SK-MEL-5 (cell line): ENCODE data around the gene LRRC56. TPM values are rescaled to one million over a fixed set of nuclear protein-coding genes. Genes with fewer than 3 reads are reported as not detected.

ENCODE experiments used
- DNase-seq: peaks from one replicate; pipeline ENCODE4 v3.0.0-alpha.2; 2016; ENCODE audit warnings: low read depth, low spot score
- in situ Hi-C: cut with HindIII; loops from 2 replicates; pipeline ENCODE4 v1.10.0; 2016; ENCODE audit warnings: low sequenced_read_pairs, high pct_unique_total_duplicates, low pct_unique_long_range_greater_than_20kb
- total RNA-seq: library from RNA; depleted of rRNA; stranded (reverse); fragments of >200 nt; shearing (Covaris generic); gene quantifications from 2 replicates; pipeline ENCODE4 v1.2.3, GENCODE V29; 2014

Gene LRRC56
- total RNA-seq, 1 experiment from 2014 or later = 0.13 TPM

DNA sequence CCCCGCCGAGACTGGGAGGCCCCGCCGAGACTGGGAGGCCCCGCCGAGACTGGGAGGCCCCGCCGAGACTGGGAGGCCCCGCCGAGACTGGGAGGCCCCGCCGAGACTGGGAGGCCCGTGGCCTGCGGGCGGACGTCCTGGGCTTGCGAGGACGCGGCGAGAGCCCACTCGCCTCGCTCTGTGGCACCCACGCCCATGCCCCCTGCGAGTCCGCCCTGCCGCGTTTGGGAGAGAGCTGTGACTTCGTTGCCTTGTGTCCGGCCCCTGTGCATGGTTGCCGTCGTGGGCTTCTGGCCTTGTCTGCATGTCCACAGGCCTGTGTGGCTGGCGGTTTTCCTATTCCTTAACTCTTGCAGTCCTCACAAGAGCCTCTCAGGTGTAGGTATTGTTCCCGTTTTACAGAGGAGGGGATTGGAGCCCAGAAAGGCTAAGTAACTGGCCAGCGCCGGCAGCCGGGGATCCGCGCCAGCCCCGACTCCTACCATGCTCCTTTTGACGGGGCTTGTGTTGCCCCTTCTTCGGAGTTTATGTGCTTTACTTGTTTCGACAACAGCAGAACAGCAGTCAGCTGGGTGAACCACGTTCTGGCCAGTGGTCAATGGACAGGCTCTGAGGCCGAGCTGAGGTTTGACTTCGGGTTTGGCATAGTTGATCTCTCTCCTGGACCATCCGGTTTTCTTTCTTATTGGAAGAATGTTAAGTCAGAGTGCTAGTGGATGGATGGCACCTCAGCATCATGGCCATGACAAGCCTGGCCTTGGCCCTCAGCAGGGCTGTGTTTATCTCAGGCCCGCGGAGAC lies 39.7 kb downstream of the LRRC56 start:
- in situ Hi-C loops = no loop called here
- no peak for DNase-seq

GRCh38 chr11:577611-577894 lies 40.2 kb downstream of the LRRC56 start:
- DNase-seq = no peak
- in situ Hi-C loops = no loop called here

DNA sequence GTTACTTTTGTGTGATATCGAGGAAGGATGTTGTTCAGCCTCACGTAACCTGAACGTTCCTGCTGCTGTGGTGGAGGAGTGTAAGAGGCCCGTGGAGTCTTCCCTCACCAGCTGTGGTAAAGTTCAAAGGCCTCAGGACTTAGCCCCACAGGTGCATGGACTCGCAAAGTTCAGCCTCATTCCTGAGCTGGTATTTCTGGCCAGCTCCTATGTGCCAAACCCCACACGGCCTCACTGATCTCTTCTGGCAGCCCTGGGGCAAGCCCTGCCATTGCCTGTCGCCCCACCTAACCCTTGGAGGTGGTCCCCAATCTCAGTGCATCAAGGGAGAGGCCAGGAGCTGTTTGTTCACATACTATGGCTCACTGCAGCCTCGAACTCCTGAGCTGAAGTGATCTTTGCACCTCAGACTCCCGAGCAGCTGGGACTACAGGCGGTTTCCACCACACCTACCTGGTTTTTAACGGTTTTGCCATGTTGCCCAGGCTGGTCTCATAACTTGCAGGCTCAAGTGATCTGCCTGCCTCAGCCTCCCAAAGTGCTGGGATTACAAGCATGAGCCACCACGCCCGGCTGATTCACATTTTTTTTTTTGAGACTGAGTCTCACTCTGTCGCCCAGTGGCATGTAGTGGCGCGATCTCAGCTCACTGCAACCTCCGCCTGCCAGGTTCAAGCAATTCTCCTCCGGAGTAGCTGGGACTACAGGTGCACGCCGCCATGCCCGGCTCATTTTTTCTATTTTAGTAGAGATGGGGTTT lies 41.1 kb downstream of the LRRC56 start:
- no peak for DNase-seq
- in situ Hi-C loops = no loop called here

DNA sequence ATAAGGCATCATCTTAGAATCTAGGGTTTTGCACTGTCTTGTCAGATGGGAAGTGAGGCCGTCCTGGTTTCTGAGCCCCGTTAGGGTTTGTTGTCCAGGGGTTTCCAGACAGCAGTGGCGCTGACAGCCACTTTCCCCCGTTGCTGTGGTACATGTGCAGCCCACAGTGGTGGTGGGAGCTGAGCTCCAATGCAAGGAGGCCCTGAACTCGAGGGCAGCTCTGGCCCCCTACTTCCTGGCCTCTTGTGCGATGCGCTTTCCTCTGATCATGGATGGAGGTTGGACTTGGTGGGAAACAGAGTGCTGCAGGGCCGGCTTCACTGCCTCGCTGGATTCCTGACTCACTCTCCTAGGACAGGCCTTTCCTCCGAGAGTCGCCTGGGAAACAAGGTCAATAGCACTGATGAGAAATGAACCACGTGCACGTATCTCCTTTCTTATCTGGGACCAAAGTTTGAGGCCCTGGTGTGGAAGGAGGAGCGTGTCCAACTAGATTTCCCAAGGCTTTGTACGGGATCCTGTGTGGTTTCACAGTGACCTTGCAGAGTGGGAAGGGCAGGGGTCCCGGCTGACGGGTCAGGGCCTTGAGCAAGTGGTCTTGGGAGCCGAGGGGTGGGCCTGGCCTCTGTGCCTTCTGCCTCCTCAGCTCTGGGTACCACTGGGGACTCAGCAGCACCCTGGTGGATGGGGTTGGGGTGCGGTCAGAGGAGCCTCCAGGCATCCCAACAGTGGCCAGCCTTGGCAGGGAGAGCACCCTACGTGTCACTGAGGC lies 42.7 kb downstream of the LRRC56 start:
- DNase-seq = no peak
- in situ Hi-C loops = no loop called here

DNA sequence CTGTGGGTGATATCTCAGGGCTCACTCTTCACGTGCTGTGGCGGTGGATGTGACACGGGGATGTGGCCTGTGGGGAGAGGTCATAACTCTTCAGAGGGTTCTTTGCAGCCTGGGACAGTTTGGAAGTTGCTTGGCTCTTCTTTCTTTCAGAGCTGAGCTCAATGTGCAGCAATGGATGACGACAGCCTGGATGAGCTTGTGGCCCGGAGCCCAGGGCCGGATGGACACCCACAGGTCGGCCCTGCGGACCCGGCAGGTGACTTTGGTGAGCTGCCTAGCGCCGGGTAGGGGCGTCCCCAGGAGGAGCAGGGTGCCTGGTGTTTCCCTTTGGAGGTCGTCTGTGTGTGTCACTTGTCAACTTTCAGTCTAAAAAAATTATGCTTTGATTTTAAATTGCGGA lies 44.0 kb downstream of the LRRC56 start:
- DNase-seq = no peak
- in situ Hi-C loops = no loop called here

DNA sequence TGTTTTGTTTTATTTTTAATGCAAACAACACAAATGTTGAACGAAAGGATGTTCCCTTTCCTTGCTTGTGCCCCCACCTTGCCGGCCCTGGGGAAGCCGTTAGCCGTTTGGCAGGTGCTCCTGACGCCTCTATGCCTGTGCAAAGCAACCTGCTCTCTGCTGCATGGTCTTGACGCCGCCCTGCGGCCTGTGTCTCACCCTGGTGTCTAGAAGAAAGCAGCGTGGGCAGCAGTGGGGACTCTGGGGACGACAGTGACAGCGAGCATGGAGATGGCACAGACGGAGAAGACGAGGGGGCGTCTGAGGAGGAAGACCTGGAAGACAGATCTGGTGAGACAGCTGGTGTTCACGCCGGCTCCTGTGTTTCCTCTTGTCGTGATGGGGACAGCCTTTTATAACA lies 44.4 kb downstream of the LRRC56 start:
- in situ Hi-C loops = no loop called here
- no peak for DNase-seq

DNA sequence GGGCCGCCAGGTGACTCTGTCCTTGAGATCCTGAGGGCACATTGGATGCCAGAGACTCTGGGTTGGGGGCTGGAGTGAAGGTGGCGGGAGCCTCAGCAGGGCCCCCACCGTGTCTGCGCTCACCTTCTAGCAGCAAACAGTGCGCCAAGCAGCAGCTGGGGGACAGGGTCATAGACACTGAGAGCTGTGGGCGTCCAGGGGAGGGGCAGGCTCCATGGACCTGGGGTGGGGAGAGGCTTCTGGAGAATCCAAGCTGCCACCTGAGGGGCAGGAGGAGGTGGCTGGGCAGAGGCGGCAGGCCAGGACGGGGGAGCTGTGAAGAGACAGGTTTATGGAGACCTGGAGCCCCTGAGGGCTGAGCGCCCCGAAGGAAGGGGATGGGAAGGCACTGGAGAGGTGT lies 47.0 kb downstream of the LRRC56 start:
- in situ Hi-C loops = no loop called here

DNA sequence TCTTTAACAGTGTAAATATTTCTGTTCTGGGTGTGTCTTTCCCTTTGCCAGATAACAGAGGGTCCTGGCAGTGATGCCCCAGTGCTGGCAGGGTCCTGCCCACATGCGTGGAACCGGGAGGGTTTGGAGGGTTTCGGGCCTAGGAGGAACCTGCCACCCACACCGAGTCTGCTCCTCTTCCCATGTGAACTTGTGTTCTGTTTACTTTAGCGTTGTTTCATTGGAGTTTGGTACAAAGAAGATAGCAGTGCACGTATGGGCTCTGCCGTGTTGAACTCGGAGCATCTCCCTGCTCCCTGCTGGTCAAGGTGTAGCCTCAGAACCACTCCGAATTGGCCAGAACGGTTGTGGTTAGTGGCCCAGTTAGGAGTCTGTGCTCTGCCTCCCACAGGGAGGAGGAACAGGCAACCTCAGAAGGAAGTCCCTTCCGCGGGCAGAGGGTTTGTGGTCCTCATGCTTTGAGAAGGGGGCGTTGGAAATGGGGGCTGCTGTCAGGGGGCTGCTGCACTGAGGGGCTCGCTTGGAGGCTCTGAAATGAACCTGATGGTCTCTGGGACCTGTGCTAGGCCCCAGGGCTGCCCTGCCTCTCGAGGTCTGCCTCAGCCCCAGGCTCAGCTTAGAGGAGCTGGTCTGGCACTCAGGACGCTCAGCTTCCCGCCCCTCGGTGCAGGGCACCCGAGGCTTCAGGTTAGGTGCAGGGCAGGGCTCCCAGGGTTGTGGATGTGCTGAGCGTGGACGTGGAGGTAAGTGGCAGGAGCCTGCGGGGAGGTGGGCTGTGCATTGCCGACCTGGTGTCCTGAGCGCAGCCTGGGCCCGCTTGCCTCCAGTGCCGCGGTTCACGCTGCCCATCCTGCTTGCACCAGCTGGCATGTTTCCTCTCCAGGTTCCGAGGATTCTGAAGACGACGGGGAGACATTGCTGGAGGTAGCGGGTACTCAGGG lies 49.3 kb downstream of the LRRC56 start:
- in situ Hi-C loops = no loop called here

More for the DNA sequence above, 47.0 kb downstream of the LRRC56 start:
- no peak for DNase-seq

GRCh38 chr11:587546-587945 lies 50.2 kb downstream of the LRRC56 start:
- DNase-seq = no peak
- in situ Hi-C loops = no loop called here

More for the DNA sequence above, 49.3 kb downstream of the LRRC56 start:
- DNase-seq = no peak

DNA sequence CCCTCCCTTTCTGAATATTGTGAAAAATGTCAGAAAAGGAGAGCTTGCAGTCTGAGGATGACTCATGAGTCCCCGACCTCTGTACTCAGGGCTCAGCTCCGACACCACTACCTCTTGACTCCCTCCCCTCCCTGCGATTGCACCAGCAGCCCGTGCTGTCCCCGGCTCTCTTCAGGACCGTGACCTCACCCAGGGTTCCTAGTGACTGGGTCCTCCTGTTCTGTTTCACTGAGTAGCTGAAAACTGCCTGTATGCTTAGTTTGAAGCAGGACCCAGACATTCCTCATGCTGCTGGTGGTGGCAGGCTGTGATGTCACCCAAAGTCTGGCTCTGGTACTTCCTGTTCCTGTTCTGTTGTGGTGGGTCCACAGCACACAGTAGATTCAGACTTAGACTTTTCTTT lies 50.7 kb downstream of the LRRC56 start:
- no peak for DNase-seq

GRCh38 chr11:589798-590197 lies 52.5 kb downstream of the LRRC56 start:
- in situ Hi-C loops = no loop called here

More for the DNA sequence above, 50.7 kb downstream of the LRRC56 start:
- in situ Hi-C loops = no loop called here

DNA sequence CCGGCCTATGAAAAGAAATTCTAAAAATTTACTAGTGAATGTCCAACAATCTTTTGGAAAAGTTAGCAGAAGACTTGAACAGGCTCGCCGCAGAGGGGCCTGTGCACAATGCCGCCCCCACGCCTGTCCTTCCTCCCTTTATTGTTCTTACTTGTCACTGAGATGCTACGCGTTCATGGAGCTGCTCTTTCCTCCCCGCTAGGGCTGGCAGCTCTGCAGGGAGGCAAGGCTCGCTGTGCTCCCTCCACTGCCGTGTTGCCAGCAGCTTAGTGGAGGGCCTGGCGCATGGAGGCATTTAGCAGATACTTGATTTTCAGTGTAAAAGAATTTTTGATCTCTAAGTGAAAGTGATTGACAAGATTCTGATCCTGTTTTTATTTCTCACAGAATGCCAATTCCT lies 53.7 kb downstream of the LRRC56 start:
- no peak for DNase-seq
- in situ Hi-C loops = no loop called here

More at GRCh38 chr11:589798-590197, 52.5 kb downstream of the LRRC56 start:
- no peak for DNase-seq

- DNase-seq = no peak
- in situ Hi-C loops = no loop called here
Observed at GRCh38 chr11:592501-592900, 55.2 kb downstream of the LRRC56 start.

- in situ Hi-C loops = no loop called here
- no peak for DNase-seq
Observed at GRCh38 chr11:592918-593317, 55.6 kb downstream of the LRRC56 start.

DNA sequence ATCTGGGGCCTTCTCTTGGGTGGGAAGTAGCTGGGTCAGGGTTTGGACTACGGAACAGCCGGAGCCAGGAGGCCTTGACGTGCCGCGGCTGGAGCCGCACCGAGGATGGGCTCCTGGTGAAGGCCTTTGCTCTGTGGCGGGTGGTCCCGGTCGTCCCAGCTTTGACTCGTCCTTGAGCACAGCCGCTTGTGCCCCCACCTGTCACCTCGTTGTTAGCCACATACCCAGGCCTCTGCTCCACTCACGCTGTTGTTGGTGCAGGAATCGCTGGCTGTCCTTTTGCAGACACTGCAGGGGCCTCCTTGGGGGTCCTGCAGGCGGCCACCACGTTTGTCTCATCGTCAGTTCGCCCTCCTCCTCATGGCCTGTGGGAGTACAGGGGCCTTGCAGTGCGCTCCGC lies 56.0 kb downstream of the LRRC56 start:
- no peak for DNase-seq
- in situ Hi-C loops = no loop called here

DNA sequence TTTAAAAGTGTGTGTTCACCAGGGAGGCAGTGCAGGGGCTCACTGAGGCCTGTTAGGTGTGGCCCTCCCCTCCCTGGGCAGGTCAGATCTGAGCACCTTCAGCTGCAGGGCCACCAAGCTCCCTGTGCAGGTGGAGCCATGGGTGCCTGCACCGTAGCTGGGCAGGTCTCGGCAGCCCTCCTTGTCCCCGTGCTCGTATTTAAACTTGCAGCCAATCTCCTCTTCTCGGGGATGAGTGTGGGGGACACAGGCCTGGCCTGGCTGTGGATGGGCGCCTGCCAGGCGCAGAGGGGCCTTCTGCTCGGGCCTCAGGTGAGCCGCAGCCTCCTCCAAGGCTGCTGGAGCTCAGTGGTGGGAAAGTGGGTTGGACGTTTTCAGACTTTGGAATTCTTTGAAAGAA lies 58.1 kb downstream of the LRRC56 start:
- no peak for DNase-seq
- in situ Hi-C loops = no loop called here

GRCh38 chr11:596374-596773 lies 59.0 kb downstream of the LRRC56 start:
- DNase-seq = no peak
- in situ Hi-C loops = no loop called here
